Measurements from ENCODE around the gene PRRT3. TPM values are rescaled to one million over a fixed set of nuclear protein-coding genes. Genes with fewer than 3 reads are reported as not detected.

The PRRT3 gene
- total and polyA plus RNA-seq, 2 of the 13 experiments (the other 11 are each of a cell fraction or from before 2014, with no cell fraction given): 0.22 to 0.44 TPM

- TF ChIP-seq MXD3 (CRISPR knock-in tag; IDR thresholded peaks at IDR 0.05): peak; percentile 55; the same call in 1 of the 2 replicates
- TF ChIP-seq MAF1 (CRISPR knock-in tag; IDR thresholded peaks at IDR 0.05; ENCODE audit: borderline replicate concordance): peak; percentile 75; the same call in 1 of the 2 replicates
- TF ChIP-seq ZSCAN31 (CRISPR knock-in tag; IDR thresholded peaks at IDR 0.05; ENCODE audit: low read depth): peak; percentile 54; the same call in 1 of the 2 replicates
- peak; percentile 89 for TF ChIP-seq POLR2G (IDR thresholded peaks at IDR 0.05; ENCODE audit: low read depth, low read length)
- peak; percentile 50 for TF ChIP-seq HOXD1 (CRISPR knock-in tag; IDR thresholded peaks at IDR 0.05)
- TF ChIP-seq CCAR2 (optimal IDR thresholded peaks at IDR 0.05; ENCODE audit: low read depth, low read length): no peak
- 0 out of 2 replicates have a peak, but pooled peaks have one; percentile 15 for TF ChIP-seq CREB3 (CRISPR knock-in tag; IDR thresholded peaks at IDR 0.05)
- no peak; the same call in 1 of the 2 replicates for TF ChIP-seq ZBTB10 (CRISPR knock-in tag; IDR thresholded peaks at IDR 0.05; ENCODE audit: borderline replicate concordance)
- TF ChIP-seq ZNF232 (CRISPR knock-in tag; IDR thresholded peaks at IDR 0.05; ENCODE audit: borderline replicate concordance): peak; percentile 65; the same call in 1 of the 2 replicates
- TF ChIP-seq MAFK (conservative IDR thresholded peaks at IDR 0.05 in 1 of 2, IDR thresholded peaks at IDR 0.05 in 1 of 2; ENCODE audit: low read length in 2 of 2): no peak
- TF ChIP-seq ZNF446 (CRISPR knock-in tag; IDR thresholded peaks at IDR 0.05): no peak
- 0 out of 2 replicates have a peak, but pooled peaks have one; percentile 68 for TF ChIP-seq RELA (CRISPR knock-in tag; IDR thresholded peaks at IDR 0.05)
- TF ChIP-seq ARHGAP35 (CRISPR knock-in tag; IDR thresholded peaks at IDR 0.05; ENCODE audit: borderline replicate concordance): no peak; the same call in 1 of the 2 replicates
- no peak for TF ChIP-seq ZBTB3 (CRISPR knock-in tag; IDR thresholded peaks at IDR 0.05; ENCODE audit: borderline replicate concordance, low read depth)
- TF ChIP-seq ZNF790 (CRISPR knock-in tag; IDR thresholded peaks at IDR 0.05; ENCODE audit: borderline replicate concordance): 0 out of 2 replicates have a peak, but pooled peaks have one; percentile 3
- no peak; the same call in 1 of the 2 replicates for TF ChIP-seq NR0B2 (CRISPR knock-in tag; IDR thresholded peaks at IDR 0.05)
- TF ChIP-seq ZNF274 (CRISPR knock-in tag; IDR thresholded peaks at IDR 0.05): no peak; the same call in 1 of the 2 replicates
- no peak; the same call in 1 of the 2 replicates for TF ChIP-seq ZNF841 (CRISPR knock-in tag; IDR thresholded peaks at IDR 0.05; ENCODE audit: borderline replicate concordance)
- no peak for TF ChIP-seq ZNF256 (CRISPR knock-in tag; conservative IDR thresholded peaks at IDR 0.05)
- TF ChIP-seq PLRG1 (conservative IDR thresholded peaks at IDR 0.05): no peak
- TF ChIP-seq DMAP1 (CRISPR knock-in tag; IDR thresholded peaks at IDR 0.05): peak; percentile 67
- TF ChIP-seq ZKSCAN8 (CRISPR knock-in tag; IDR thresholded peaks at IDR 0.05; ENCODE audit: borderline replicate concordance): peak; percentile 52; the same call in 1 of the 2 replicates
- TF ChIP-seq IKZF1 (IDR thresholded peaks at IDR 0.05): no peak
- TF ChIP-seq ZNF33A (CRISPR knock-in tag; IDR thresholded peaks at IDR 0.05; ENCODE audit: borderline replicate concordance): no peak
- no peak; the same call in 1 of the 2 replicates for TF ChIP-seq ZNF746 (CRISPR knock-in tag; IDR thresholded peaks at IDR 0.05)
- peak; percentile 37; the same call in 1 of the 2 replicates for TF ChIP-seq ZNF143 (CRISPR knock-in tag; IDR thresholded peaks at IDR 0.05)
These were observed 5.8 kb downstream of the PRRT3 start (continued) for GRCh38 chr3:9946112-9947024.

All from HepG2 (cell line).